Measurements from ENCODE around the gene TEAD4. TPM values are rescaled to one million over a fixed set of nuclear protein-coding genes. Genes with fewer than 3 reads are reported as not detected.

Gene TEAD4
- polyA plus RNA-seq, 1 experiment, result 10.3 TPM

- Histone ChIP-seq H3K9me3 (ENCODE audit: control insufficient read depth, insufficient read depth, low read length) (no peaks in the 10 kb centered on the region), H3K27ac (ENCODE audit: low read depth, low read length) (no peak overlapping the region), H3K4me3 (ENCODE audit: low read depth, low read length) (no peak overlapping the region), H3K27me3 (ENCODE audit: control insufficient read depth, insufficient read depth, low read length) (no peaks in the 10 kb centered on the region)
- no peak for DNase-seq (ENCODE audit: low read depth, low spot score)
- TF ChIP-seq CTCF (IDR thresholded peaks at IDR 0.05; ENCODE audit: low read depth, low read length), result no peak
- POLR2A ChIA-PET, result no interaction called here
- CTCF ChIA-PET, result interaction anchor here (0.9 kb wide), 1 partner anchor 15 kb away, joined by 4 read pairs; no protein-coding TSS in a partner anchor
These were observed 128.8 kb downstream of the TEAD4 start for GRCh38 chr12:3087758-3088650.

- H3K27me3 ChIP-seq (ENCODE audit: control insufficient read depth, insufficient read depth, low read length), result no peaks in the 10 kb centered on the region
- H3K27ac ChIP-seq (ENCODE audit: low read depth, low read length), result no peak overlapping the region
These were observed 130.4 kb downstream of the TEAD4 start for GRCh38 chr12:3089588-3089987.

More at GRCh38 chr12:3089588-3089987, 130.4 kb downstream of the TEAD4 start:
- H3K9me3 ChIP-seq (ENCODE audit: control insufficient read depth, insufficient read depth, low read length), result no peaks in the 10 kb centered on the region
- POLR2A ChIA-PET, result no interaction called here
- no peak for DNase-seq (ENCODE audit: low read depth, low spot score)
- no peak overlapping the region for H3K4me3 ChIP-seq (ENCODE audit: low read depth, low read length)
- CTCF ChIA-PET, result no interaction called here
- no peak for TF ChIP-seq CTCF (IDR thresholded peaks at IDR 0.05; ENCODE audit: low read depth, low read length)

Small RNA genes within 50 kb of the gene (small RNA-seq; reads per million reads assigned to genes)
- gene RNU6-1315P (ENCODE audit: insufficient read length, low read depth), result not detected

Other genes starting within 250 kb of the TEAD4 start
- gene FKBP4, start 164.4 kb upstream of the TEAD4 start, polyA plus RNA-seq (2011; rRNA removed), result 30.0 and 34.1 TPM in 2 replicates
- gene ITFG2, start 146.7 kb upstream of the TEAD4 start, polyA plus RNA-seq (2011; rRNA removed), result 17.4 and 18.6 TPM in 2 replicates
- 0.66 and 0.99 TPM in 2 replicates for gene NRIP2, start 124.4 kb upstream of the TEAD4 start, polyA plus RNA-seq (2011; rRNA removed)
- not detected in 2 replicates for gene TEX52, start 102.4 kb upstream of the TEAD4 start, polyA plus RNA-seq (2011; rRNA removed)
- 10.8 and 11.5 TPM in 2 replicates for gene FOXM1, start 82.2 kb upstream of the TEAD4 start, polyA plus RNA-seq (2011; rRNA removed)
- 42.0 and 43.4 TPM in 2 replicates for gene RHNO1, start 82.2 kb upstream of the TEAD4 start, polyA plus RNA-seq (2011; rRNA removed)
- 41.6 and 48.7 TPM in 2 replicates for gene TULP3, start 68.5 kb upstream of the TEAD4 start, polyA plus RNA-seq (2011; rRNA removed)
- 68.0 and 72.7 TPM in 2 replicates for gene TSPAN9, start 118.0 kb downstream of the TEAD4 start, polyA plus RNA-seq (2011; rRNA removed)

Measured in AG04450 (cell line).